NOMO-1 treated with DMSO at 0.1 percent for 48 hours (cell line): ENCODE data around the gene CLCNKB.

ENCODE experiments used
- DNase-seq: peaks from one replicate; lab custom pipeline; 2025; ENCODE audit not compliant: unreplicated experiment; lab: John Stamatoyannopoulos, UW

CLCNKB gene

GRCh38 chr1:16072616-16073484 is 29.3 kb downstream of the CLCNKB start:
- DNase-seq: no peak

- no peak for DNase-seq
These were observed 30.0 kb downstream of the CLCNKB start, which contains the start of gene FAM131C for GRCh38 chr1:16073490-16074119. FAM131C (minus strand) TSS chr1:16073651; CDS start chr1:16073442, 209 bp downstream.

GRCh38 chr1:16074217-16074616 is 30.6 kb downstream of the CLCNKB start:
- no peak for DNase-seq

GRCh38 chr1:16075337-16076030 is 31.9 kb downstream of the CLCNKB start:
- DNase-seq: no peak

- DNase-seq: no peak
These were observed 32.7 kb downstream of the CLCNKB start for GRCh38 chr1:16076031-16076864.

- DNase-seq: no peak
These were observed 33.3 kb downstream of the CLCNKB start for GRCh38 chr1:16076865-16077238.

DNA sequence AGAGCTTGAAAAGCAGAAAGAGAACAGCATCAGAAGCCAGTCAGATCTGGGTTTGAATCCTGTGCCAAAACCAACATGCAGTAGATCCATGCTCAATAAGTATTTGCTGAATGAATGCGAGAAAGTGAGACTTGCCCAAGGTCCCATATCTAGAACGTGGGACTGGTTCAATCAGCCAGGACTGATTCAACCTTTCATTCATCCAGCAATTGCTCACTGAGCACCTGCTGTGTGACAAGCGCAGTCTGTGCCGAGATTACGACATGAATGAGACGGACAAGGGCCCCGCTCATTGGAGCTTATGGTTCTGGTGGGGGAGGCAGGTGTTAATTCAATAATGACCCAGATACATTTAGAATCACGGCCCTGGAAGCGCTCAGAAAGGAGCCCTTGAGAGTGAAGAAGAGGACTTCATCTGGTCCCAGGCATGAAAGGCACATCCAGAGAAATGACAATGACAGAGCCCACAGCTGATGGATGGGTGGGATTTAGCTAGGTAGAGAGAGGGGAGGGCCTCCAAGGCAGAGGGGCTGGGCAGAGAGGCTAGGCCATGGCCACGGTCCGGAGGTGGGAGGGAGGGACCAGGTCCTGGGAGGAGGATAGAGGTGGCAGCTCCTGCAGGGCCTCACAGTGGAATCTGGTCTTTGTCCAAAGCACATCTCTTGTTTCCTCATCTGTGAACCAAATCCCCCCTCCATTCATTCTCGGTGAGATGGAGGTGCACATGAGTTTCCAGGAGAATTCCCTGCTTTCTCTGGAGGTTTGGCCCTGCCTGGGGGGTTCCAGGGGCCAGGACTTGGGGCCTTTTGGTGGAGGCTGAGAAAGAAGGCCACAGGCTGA is 34.0 kb downstream of the CLCNKB start:
- no peak for DNase-seq

DNA sequence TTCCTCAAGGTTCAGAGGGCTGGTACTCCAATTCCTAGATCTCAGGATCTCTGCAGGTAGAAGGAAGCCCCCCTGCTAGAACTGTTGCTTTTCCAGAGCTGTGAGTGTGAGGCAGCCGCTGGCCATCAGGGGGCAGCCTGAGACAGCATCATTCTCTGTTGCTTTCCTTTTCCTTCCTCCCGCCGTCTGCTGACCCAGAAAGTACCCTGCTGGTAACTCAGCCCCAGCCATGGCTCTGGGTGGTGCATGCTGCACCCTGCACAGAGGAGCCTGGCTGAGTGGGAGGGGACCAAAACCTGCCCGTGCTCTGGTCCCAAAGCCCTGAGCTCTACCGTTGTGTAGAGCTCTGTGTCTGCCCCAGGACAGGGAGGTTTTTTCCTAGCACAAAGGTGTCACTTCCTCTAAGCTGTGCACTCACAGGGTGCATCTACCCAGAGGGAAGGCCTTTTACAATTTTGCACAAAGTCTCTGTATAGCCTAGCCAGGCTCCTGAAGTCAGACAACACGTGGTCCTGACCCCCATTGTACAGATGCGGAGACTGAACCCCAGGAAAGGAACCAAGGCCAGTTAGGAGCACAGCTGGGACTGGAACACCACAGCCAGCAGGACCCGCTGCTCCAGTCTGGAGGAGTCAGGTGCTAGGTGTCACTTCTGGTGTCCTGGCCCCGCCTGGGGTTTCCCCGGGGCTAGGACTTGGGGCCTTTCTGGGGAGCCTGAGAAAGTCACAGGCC is 35.5 kb downstream of the CLCNKB start:
- DNase-seq: peak; percentile 68

- DNase-seq: no peak
These were observed 37.0 kb downstream of the CLCNKB start for GRCh38 chr1:16080422-16081150.

- DNase-seq: no peak
These were observed 38.1 kb downstream of the CLCNKB start for GRCh38 chr1:16081636-16082035.

DNA sequence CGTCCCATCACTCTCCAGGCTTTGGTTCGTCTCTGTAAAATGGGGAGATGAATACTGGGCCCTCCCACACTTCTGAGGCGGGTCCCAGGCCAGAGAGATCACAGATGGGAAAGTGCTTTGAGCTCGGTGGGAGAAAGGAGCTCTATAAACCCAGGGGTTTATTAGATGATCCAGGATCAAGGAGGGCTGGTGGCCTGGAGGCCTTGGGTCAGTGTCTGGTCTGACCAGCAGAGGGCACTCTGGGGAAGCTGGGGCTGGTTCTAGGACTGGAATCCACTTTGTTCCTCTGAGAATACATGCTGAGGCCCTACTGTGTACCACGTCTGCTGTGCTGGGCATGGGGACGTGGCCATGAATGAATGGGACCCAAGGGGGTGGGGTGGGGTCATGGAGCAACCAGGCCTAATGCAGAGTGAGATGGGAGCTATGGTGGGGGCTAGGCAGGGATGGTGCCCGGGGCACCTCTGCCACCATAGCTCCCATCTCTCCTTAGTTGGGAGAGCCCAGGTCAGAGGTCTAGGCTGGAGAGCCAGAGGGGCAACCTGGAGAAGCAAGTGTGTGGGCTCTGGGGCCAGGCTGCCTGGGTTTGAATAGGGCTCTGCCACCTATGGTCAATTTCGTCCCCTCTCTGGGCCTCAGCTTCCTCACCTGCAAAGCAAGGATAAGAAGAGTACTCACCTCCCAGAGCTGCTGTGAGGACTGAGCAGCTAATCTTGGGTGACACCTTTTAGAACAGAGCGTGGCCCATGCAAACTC is 38.9 kb downstream of the CLCNKB start:
- peak; percentile 30 for DNase-seq

- DNase-seq: no peak
These were observed 39.9 kb downstream of the CLCNKB start for GRCh38 chr1:16083486-16083885.

- DNase-seq: no peak
These were observed 41.9 kb downstream of the CLCNKB start for GRCh38 chr1:16085522-16085921.

GRCh38 chr1:16087733-16088132 is 44.2 kb downstream of the CLCNKB start:
- no peak for DNase-seq

- no peak for DNase-seq
These were observed 44.8 kb downstream of the CLCNKB start for GRCh38 chr1:16088351-16088911.

DNA sequence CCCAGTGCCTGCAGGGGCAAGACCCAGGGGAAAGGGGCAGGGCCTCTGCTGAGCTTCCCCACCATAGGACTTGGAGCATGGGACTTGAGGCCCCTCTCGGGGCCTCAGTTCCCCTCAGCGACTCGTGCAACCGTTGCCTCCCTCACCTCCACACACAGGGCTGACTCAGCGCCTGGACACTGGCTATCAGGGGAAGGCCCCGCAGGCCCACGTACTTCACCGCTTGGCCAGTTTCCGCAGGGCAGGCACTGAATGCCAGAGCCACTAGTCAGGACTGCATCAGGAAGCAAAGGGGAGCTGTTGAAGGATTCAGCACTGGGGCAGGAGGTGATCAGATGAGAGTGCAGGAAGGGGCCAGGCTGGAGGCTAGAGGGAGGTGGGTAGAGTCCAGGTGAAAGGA is 45.4 kb downstream of the CLCNKB start:
- DNase-seq: no peak

GRCh38 chr1:16090076-16090826 is 46.7 kb downstream of the CLCNKB start:
- DNase-seq: no peak
